Gastroesophageal sphincter (tissue), 4 donors: Measurements from ENCODE around the gene GARIN5B. TPM values are rescaled to one million over a fixed set of nuclear protein-coding genes. Genes with fewer than 3 reads are reported as not detected.

Experiments used
- ATAC-seq: fragments of 150-250 bp; one replicate; pipeline ENCODE4 v1.9.1; 2016; ENCODE audit warnings: mild to moderate bottlenecking, moderate library complexity
- H3K27ac ChIP-seq, 4 donors: fragments of 200-600 bp; sonication (generic) in 3 of 4; 1 replicate in 3 of 4; 2 replicates in 1 of 4; pipeline ENCODE4 v1.5.1; 2016 to 2019
- H3K27me3 ChIP-seq: fragments of 200-600 bp; sonication (generic); one replicate; pipeline ENCODE4 v1.5.1; 2019
- H3K36me3 ChIP-seq, 2 donors: fragments of 200-600 bp; sonication (generic); one replicate each; pipeline ENCODE4 v1.5.1; 2019; ENCODE audit warnings: control low read depth in 1 of 2
- H3K4me1 ChIP-seq, 3 donors: fragments of 200-600 bp; sonication (generic); 1 replicate in 2 of 3; 2 replicates in 1 of 3; pipeline ENCODE4 v1.5.1; 2016 to 2019; ENCODE audit warnings: control low read depth in 2 of 3
- H3K4me3 ChIP-seq, 2 donors: fragments of 200-600 bp; sonication (generic); one replicate each; pipeline ENCODE4 v1.5.1; 2019; ENCODE audit warnings: mild to moderate bottlenecking in 1 of 2, moderate library complexity in 1 of 2
- H3K9me3 ChIP-seq, 3 donors: fragments of 200-600 bp; sonication (generic); one replicate each; pipeline ENCODE4 v1.5.1; 2017 to 2019; ENCODE audit warnings: control low read depth in 2 of 3
- CTCF ChIP-seq, 4 experiments: fragments of 200-600 bp in 2 of 4; fragments of 450-650 bp in 2 of 4; sonication (generic) in 1 of 4; IDR thresholded peaks; one replicate each; pipeline ENCODE4 v1.5.1; 2017 to 2019; ENCODE audit warnings: antibody characterized with exemption in 4 of 4, mild to moderate bottlenecking in 2 of 4, moderate library complexity in 2 of 4
- EP300 ChIP-seq: sonication (generic); formaldehyde crosslinking; IDR thresholded peaks from one replicate; pipeline ENCODE4 v1.6.1; 2017; ENCODE audit warnings: antibody characterized with exemption, mild to moderate bottlenecking
- POLR2A ChIP-seq, 2 donors: fragments of 450-650 bp; IDR thresholded peaks; one replicate each; pipeline ENCODE4 v1.6.1; 2017; ENCODE audit warnings: antibody characterized with exemption in 2 of 2, mild to moderate bottlenecking in 2 of 2, moderate library complexity in 1 of 2
- POLR2AphosphoS5 ChIP-seq: sonication (generic); formaldehyde crosslinking; IDR thresholded peaks from one replicate; pipeline ENCODE4 v1.6.1; 2017; ENCODE audit warnings: antibody characterized with exemption
- WGBS, 2 donors: methylation state at CpG; one replicate each; pipeline ENCODE4 v1.1.5; 2018; ENCODE audit warnings: low coverage in 1 of 2; 5-methylcytosine and 5-hydroxymethylcytosine counted together
- total RNA-seq, 4 donors: library from RNA; depleted of rRNA; stranded (reverse); fragments of >200 nt; gene quantifications; one replicate each; pipeline ENCODE4 v1.1.0, GENCODE V29; 2016

The GARIN5B gene
- total RNA-seq, 4 donors from 2014 or later, result not detected

- no peak overlapping the region for H3K27ac ChIP-seq
- 0 to 20% methylated on average over 1 to 2 of the region's 43 CpGs for WGBS, 2 donors
- H3K27me3 ChIP-seq, result peaks cover 56% of the 10 kb centered on the region
- H3K36me3 ChIP-seq, result no peaks in the 10 kb centered on the region
- ATAC-seq, result peak; percentile 20
- H3K9me3 ChIP-seq, result no peaks in the 10 kb centered on the region
- no peak for TF ChIP-seq CTCF (IDR thresholded peaks at IDR 0.05)
- TF ChIP-seq EP300, result no peak
- TF ChIP-seq POLR2AphosphoS5, result no peak
- no peak for TF ChIP-seq POLR2A (IDR thresholded peaks at IDR 0.05)
- H3K4me3 ChIP-seq, result no peak overlapping the region
- H3K4me1 ChIP-seq, result peaks cover 0 to 17% (median 3%) of the 10 kb centered on the region in 3 donors
Measured at GRCh38 chr19:55377356-55378131, 14.5 kb upstream of the GARIN5B start.

GRCh38 chr19:55376241-55376933 lies 13.3 kb upstream of the GARIN5B start, which contains the start of gene TMEM190:
TSS of gene TMEM190 (plus strand) at chr19:55376826. CDS start at chr19:55376854, 28 bp downstream.
- Histone ChIP-seq H3K9me3 (no peaks in the 10 kb centered on the region), H3K27ac (no peak within 1 kb of the TSS), H3K27me3 (peaks cover 68% of the 10 kb centered on the region), H3K36me3 (no peaks in the 10 kb centered on the region), H3K4me1 (peaks cover 0 to 17% (median 3%) of the 10 kb centered on the region in 3 donors), H3K4me3 (no peak within 1 kb of the TSS)
- no peak for ATAC-seq
- WGBS, 2 donors, result 60% methylated on average over 1 of the region's 21 CpGs; no CpG with 5 or more reads in 1 of the 2 donors
- TF ChIP-seq POLR2A (IDR thresholded peaks at IDR 0.05) (no peak), CTCF (IDR thresholded peaks at IDR 0.05) (no peak), EP300 (no peak), POLR2AphosphoS5 (no peak)

GRCh38 chr19:55373993-55374757 lies 11.1 kb upstream of the GARIN5B start:
- no peaks in the 10 kb centered on the region for H3K36me3 ChIP-seq
- H3K9me3 ChIP-seq, result no peaks in the 10 kb centered on the region
- no peak overlapping the region for H3K4me3 ChIP-seq
- WGBS, 2 donors, result 67 to 80% methylated on average over 1 to 4 of the region's 31 CpGs
- TF ChIP-seq POLR2AphosphoS5 (no peak), EP300 (no peak), POLR2A (IDR thresholded peaks at IDR 0.05) (no peak), CTCF (IDR thresholded peaks at IDR 0.05) (no peak)
- peaks cover 0 to 31% (median 11%) of the 10 kb centered on the region in 3 donors for H3K4me1 ChIP-seq
- no peak overlapping the region for H3K27ac ChIP-seq
- no peak for ATAC-seq
- H3K27me3 ChIP-seq, result peaks cover 90% of the 10 kb centered on the region

- peaks cover 0 to 38% (median 13%) of the 10 kb centered on the region in 3 donors for H3K4me1 ChIP-seq
- no peaks in the 10 kb centered on the region for H3K36me3 ChIP-seq
- no peaks in the 10 kb centered on the region for H3K9me3 ChIP-seq
- ATAC-seq, result no peak
- no CpG with 5 or more reads among the region's 9 CpGs for WGBS, 2 donors
- no peak overlapping the region for H3K27ac ChIP-seq
- H3K4me3 ChIP-seq, result no peak overlapping the region
- no peak for TF ChIP-seq POLR2AphosphoS5
- no peak for TF ChIP-seq CTCF (IDR thresholded peaks at IDR 0.05)
- no peak for TF ChIP-seq EP300
- TF ChIP-seq POLR2A (IDR thresholded peaks at IDR 0.05), result no peak
- peaks cover 97% of the 10 kb centered on the region for H3K27me3 ChIP-seq
Measured at GRCh38 chr19:55373306-55373992, 10.4 kb upstream of the GARIN5B start.
